Left lobe of liver (tissue), 2 donors: ENCODE data around the gene TAF11L8. TPM values are rescaled to one million over a fixed set of nuclear protein-coding genes. Genes with fewer than 3 reads are reported as not detected.
"Not testable (repeated sequence)": the region's sequence is repeated elsewhere in the genome, so short reads cannot be mapped to it uniquely, and the experiment has no call there.

Experiments used
- ATAC-seq: fragments of 200-7000 bp; cut with Tn5 transposase; one replicate; pipeline ENCODE4 v1.9.1; 2020; ENCODE audit warnings: mild to moderate bottlenecking, moderate library complexity
- DNase-seq: peaks from one replicate; pipeline ENCODE4 v3.0.0-alpha.2; 2020; ENCODE audit warnings: low spot score
- total RNA-seq: library from RNA; stranded (reverse); gene quantifications from one replicate; pipeline ENCODE4 v1.2.1, GENCODE V29; 2021
- donor health status: DM: no; HTN: no; CAD: no; lungs with moderate emphysema.
- donor health status: DM: no; HTN: yes; CAD: no.

The TAF11L8 gene
- total RNA-seq = not detected

DNA sequence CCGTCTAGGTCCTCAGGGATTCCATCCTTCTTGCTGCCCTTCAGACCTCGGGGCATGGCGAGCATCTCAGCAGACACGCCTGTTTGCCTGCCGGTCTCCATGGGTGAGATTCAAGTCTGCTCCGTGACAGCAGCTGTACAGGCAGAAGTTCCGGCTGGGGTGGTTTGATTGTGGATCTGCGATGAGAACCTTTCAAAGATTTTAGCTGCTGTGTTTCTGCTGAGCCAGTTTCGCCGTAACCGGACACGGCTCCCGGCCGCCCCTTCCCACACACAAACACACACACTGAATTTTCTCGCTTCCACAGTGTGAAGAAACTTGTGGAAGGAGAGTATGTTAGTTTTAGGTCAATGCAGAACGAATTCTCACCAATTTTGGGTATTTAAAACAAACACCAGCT, at the start of gene TAF11L8:
TSS of gene TAF11L8 (minus strand) at position 101 of the 400 bp plus-strand sequence.
- not testable (repeated sequence) for ATAC-seq, DNase-seq

DNA sequence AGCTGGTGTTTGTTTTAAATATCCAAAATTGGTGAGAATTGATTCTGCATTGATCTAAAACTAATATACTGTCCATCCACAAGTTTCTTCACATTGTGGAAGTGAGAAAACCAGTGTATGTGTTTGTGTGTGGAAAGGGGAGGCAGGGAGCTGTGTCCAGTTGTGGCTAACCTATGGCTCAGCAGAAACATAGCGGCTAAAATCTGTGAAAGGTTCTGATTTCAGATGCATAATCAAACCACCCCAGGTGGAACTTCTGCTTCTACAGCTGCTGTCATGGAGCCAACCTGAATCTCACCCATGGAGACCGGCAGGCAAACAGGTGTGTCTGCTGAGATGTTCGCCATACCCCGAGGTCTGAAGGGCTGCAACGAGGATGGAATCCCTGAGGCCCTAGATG, 43.4 kb upstream of the TAF11L8 start, which contains the start of gene TAF11L14:
TSS of gene TAF11L14 (plus strand) at position 301 of the 400 bp plus-strand sequence.
- DNase-seq (no peak), ATAC-seq (no peak)

DNA sequence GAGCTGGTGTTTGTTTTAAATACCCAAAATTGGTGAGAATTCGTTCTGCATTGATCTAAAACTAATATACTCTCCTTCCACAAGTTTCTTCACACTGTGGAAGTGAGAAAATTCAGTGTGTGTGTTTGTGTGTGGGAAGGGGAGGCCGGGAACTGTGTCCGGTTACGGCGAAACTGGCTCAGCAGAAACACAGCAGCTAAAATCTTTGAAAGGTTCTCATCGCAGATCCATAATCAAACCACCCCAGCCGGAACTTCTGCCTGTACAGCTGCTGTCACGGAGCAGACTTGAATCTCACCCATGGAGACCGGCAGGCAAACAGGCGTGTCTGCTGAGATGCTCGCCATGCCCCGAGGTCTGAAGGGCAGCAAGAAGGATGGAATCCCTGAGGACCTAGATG, 41.0 kb upstream of the TAF11L8 start, which contains the start of gene TAF11L13:
TSS of gene TAF11L13 (plus strand) at position 301 of the 400 bp plus-strand sequence.
- not testable (repeated sequence) for DNase-seq, ATAC-seq

DNA sequence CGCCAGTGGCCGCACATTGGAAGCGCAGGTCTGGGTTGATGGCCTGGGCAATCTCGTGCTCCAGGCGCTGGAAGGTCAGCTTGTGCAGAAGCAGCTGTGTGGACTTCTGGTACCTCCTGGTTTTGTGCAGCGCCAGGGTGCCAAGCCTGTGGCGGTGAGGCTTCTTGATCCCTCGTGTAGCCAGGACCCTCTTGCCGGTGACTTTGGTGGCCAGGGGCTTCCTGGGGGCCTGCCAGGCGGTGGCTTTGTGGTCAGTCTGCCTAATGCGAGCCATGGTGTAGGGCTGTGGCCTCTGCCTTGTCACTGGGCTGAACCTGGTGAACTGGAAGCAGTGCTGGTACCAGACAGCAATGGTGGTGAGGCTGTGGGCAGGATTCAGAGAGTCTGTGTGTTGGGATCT, 34.9 kb upstream of the TAF11L8 start:
- ATAC-seq = no peak
- DNase-seq = no peak

DNA sequence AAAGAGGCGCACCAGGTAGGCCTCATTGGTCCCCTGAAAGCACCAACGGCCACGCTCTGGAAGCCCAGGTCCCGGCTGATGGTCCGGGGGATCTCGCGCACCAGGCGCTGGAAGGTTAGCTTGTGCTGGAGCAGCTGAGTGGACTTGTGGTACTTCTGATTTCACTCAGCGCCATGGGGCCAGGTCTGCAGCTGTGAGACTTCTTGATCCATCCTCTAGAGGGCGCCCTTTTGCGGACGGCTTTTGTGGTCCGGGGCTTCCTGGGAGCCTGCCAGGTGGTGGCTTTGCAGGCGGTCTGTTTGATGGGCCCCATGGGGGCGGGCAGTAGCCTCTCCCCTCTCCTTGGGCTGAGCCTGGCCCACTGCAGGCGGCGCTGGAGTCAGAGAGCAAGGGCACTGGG, 29.9 kb upstream of the TAF11L8 start:
- no peak for DNase-seq
- no peak for ATAC-seq

DNA sequence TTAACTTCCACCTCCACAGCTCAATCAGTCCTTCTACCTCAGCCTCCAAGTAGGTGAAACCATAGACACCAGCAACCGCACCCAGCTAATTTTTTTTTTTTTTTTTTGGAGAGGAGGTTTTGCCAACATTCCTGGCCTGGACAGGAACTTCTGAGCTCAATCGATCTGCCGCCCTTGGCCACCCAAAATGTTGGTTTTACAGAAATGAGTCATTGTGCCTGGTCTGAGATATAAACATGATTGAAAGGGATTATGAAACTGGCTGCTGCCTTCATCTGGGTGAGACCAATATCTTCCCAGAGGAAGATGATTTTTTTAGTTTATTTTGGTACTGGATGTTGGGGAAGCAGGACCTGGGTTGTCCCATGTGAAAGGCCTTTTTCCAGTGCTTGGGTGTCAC, 28.6 kb upstream of the TAF11L8 start:
- DNase-seq (no peak), ATAC-seq (no peak)

DNA sequence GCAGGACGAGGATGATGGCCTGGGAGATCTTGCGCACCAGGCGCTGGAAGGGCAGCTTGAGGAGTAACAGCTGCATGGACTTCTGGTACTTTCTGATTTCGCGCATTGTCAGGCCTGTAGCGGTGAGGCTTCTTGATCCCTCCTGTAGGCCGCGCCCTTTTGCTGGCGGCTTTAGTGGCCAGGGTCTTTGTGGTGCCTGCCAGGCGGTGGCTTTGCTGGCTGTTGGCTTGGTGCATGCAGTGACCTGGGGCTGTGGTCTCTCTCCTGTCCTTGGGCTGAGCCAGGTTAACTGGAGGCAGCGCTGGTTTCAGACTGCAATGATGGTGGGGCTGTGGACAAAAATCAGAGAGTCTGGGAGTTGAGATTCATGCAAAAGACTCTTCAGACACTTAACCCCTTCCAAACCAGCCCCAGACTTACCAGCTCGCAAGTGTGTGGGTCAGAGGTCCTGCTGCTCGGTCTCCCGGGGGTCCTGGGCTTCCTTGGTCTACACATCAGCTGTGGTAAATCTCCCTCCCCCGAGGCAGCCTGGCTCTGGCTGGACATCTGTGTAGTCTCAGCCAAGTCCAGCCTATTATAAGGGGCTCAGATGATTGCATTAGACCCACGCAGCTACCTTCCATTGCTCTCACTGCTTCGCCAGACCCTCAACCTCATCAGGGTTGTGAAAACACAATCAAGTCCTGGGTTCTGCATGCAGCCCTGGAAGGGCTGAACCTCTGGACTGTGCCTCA, 24.3 kb upstream of the TAF11L8 start:
- ATAC-seq (no peak), DNase-seq (no peak)

DNA sequence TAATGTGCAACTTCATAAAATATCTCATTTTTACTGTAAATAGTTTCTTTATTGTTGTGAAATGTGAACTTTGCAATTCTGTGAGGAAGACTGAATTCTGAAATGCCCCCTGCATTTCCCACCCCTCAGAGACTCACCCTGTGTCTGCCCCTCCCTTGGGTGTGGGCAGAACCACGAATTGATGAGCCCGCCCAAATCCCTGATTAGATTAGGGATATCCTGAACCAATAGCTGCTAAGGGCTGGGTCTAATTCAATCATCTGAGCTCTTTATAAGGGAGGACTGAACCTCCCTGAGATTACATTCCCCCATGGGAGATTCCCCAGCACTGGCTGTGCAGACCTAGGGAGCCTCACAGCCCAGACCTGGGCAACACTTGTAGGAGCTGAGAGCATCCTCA, 19.3 kb upstream of the TAF11L8 start, which contains the start of gene TAF11L12:
TSS of gene TAF11L12 (plus strand) at position 301 of the 400 bp plus-strand sequence.
- not testable (repeated sequence) for DNase-seq, ATAC-seq

DNA sequence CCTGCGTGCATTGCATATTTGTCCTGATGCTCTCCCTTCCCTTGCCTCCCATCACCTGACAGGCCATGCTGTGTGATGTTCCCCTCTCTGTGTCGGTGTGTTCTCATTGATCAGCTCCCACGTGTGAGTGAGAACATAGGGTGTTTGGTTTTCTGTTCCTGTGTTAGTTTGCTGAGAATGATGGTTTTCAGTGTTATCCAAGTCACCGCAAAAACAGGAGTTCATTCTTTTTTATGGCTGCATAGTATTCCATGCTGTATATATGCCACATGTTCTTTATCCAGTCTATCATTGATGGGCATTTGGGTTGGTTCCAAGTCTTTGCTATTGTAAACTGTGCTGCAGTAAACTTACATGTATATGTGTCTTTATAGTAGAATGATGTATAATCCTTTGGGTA, 16.7 kb upstream of the TAF11L8 start:
- DNase-seq, ATAC-seq: not testable (repeated sequence)

DNA sequence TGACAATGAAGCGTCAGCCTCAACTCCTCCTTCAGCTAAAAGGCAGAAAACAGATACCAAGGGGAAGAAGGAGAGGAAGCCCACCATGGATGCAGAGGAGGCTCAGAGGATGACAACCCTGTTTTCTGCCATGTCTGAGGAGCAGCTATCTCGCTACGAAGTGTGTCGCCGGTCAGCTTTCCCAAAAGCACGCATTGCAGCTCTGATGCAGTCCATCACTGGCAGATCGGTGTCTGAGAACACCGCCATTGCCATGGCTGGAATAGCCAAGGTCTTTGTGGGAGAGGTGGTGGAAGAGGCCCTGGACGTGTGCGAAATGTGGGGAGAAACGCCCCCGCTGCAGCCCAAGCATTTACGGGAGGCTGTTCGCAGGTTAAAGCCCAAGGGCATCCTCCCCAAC, 14.2 kb upstream of the TAF11L8 start:
- DNase-seq = no peak
- no peak for ATAC-seq

DNA sequence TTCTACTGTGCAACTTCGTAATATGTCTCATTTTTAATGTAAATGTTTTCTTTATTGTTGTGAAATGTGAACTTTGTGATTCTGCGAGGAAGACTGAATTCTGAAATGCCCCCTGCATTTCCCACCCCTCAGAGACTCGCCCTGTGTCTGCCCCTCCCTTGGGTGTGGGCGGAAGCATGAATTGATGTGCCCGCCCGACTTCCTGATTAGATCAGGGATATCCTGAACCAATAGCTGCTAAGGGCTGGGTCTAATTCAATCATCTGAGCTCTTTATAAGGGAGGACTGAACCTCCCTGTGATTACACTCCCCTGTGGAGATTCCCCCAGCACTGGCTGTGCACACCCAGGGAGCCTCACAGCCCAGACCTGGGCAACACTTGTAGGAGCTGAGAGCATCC, 13.1 kb upstream of the TAF11L8 start, which contains the start of gene TAF11L11:
TSS of gene TAF11L11 (plus strand) at position 304 of the 400 bp plus-strand sequence.
- not testable (repeated sequence) for ATAC-seq, DNase-seq

DNA sequence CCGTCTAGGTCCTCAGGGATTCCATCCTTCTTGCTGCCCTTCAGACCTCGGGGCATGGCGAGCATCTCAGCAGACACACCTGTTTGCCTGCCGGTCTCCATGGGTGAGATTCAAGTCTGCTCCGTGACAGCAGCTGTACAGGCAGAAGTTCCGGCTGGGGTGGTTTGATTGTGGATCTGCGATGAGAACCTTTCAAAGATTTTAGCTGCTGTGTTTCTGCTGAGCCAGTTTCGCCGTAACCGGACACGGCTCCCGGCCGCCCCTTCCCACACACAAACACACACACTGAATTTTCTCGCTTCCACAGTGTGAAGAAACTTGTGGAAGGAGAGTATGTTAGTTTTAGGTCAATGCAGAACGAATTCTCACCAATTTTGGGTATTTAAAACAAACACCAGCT, 7.0 kb upstream of the TAF11L8 start, which contains the start of gene TAF11L10:
TSS of gene TAF11L10 (minus strand) at position 101 of the 400 bp plus-strand sequence.
- ATAC-seq, DNase-seq: not testable (repeated sequence)

DNA sequence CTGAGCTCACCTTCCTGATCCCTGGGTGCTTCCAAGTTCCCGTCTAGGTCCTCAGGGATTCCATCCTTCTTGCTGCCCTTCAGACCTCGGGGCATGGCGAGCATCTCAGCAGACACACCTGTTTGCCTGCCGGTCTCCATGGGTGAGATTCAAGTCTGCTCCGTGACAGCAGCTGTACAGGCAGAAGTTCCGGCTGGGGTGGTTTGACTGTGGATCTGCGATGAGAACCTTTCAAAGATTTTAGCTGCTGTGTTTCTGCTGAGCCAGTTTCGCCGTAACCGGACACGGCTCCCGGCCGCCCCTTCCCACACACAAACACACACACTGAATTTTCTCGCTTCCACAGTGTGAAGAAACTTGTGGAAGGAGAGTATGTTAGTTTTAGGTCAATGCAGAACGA, 3.5 kb upstream of the TAF11L8 start, which contains the start of gene TAF11L9:
TSS of gene TAF11L9 (minus strand) at position 140 of the 400 bp plus-strand sequence.
- not testable (repeated sequence) for DNase-seq, ATAC-seq

DNA sequence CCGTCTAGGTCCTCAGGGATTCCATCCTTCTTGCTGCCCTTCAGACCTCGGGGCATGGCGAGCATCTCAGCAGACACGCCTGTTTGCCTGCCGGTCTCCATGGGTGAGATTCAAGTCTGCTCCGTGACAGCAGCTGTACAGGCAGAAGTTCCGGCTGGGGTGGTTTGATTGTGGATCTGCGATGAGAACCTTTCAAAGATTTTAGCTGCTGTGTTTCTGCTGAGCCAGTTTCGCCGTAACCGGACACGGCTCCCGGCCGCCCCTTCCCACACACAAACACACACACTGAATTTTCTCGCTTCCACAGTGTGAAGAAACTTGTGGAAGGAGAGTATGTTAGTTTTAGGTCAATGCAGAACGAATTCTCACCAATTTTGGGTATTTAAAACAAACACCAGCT, 5.1 kb downstream of the TAF11L8 start, which contains the start of gene TAF11L7:
TSS of gene TAF11L7 (minus strand) at position 101 of the 400 bp plus-strand sequence.
- ATAC-seq, DNase-seq: not testable (repeated sequence)

Other genes starting within 250 kb of the TAF11L8 start
- gene TAF11L2, start 92.7 kb downstream of the TAF11L8 start, total RNA-seq = not detected
- not detected for gene TAF11L3, start 72.6 kb downstream of the TAF11L8 start, total RNA-seq
- not detected for gene TAF11L4, start 69.2 kb downstream of the TAF11L8 start, total RNA-seq
- not detected for gene TAF11L5, start 65.7 kb downstream of the TAF11L8 start, total RNA-seq
- not detected for gene TAF11L6, start 62.3 kb downstream of the TAF11L8 start, total RNA-seq
- gene TAF11L7, start 5.2 kb downstream of the TAF11L8 start, total RNA-seq = not detected
- gene TAF11L9, start 3.4 kb upstream of the TAF11L8 start, total RNA-seq = not detected
- not detected for gene TAF11L10, start 6.9 kb upstream of the TAF11L8 start, total RNA-seq
- gene TAF11L11, start 13.2 kb upstream of the TAF11L8 start, total RNA-seq = not detected
- not detected for gene TAF11L12, start 19.4 kb upstream of the TAF11L8 start, total RNA-seq
- gene TAF11L13, start 41.1 kb upstream of the TAF11L8 start, total RNA-seq = not detected
- gene TAF11L14, start 43.5 kb upstream of the TAF11L8 start, total RNA-seq = not detected